Vagina (tissue), 2 donors: Measurements from ENCODE around the gene SBF2.

Experiments used
- POLR2A ChIP-seq, 2 donors: fragments of 450-650 bp; IDR thresholded peaks; one replicate each; pipeline ENCODE4 v1.6.1; 2017; ENCODE audit warnings: antibody characterized with exemption in 2 of 2, mild to moderate bottlenecking in 2 of 2, moderate library complexity in 2 of 2
- TF ChIP-seq, protein P1 (sequence below), 3 experiments: fragments of 450-650 bp in 2 of 3; fragments of 200-600 bp in 1 of 3; sonication (generic) in 1 of 3; IDR thresholded peaks; one replicate each; pipeline ENCODE4 v1.5.1; 2017 to 2019; ENCODE audit warnings: antibody characterized with exemption in 3 of 3, mild to moderate bottlenecking in 2 of 3, moderate library complexity in 2 of 3

DNA sequence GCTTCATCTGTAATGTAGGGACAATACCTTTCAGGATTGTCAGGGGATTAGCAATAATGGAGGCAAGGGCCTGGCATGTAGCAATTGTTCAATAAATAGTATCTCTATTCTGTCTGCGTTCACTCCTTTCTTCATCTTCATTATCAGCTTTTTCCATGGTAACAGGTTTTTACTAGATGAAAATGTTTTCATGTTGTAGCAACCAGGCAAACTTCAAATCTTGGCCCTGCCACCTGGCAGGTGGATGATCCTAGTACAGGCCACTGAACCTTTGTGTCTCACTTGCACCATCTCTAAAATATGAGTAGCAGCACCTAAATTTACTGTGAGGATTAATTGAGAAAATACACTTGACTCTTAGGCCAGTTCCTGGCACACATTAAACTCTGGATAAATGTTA is 546.8 kb downstream of the SBF2 start:
- TF ChIP-seq, protein P1, sequence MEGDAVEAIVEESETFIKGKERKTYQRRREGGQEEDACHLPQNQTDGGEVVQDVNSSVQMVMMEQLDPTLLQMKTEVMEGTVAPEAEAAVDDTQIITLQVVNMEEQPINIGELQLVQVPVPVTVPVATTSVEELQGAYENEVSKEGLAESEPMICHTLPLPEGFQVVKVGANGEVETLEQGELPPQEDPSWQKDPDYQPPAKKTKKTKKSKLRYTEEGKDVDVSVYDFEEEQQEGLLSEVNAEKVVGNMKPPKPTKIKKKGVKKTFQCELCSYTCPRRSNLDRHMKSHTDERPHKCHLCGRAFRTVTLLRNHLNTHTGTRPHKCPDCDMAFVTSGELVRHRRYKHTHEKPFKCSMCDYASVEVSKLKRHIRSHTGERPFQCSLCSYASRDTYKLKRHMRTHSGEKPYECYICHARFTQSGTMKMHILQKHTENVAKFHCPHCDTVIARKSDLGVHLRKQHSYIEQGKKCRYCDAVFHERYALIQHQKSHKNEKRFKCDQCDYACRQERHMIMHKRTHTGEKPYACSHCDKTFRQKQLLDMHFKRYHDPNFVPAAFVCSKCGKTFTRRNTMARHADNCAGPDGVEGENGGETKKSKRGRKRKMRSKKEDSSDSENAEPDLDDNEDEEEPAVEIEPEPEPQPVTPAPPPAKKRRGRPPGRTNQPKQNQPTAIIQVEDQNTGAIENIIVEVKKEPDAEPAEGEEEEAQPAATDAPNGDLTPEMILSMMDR (IDR thresholded peaks at IDR 0.05): no peak
- TF ChIP-seq POLR2A (IDR thresholded peaks at IDR 0.05): no peak
